ENCODE measurements around the gene FGF19. TPM values are rescaled to one million over a fixed set of nuclear protein-coding genes. Genes with fewer than 3 reads are reported as not detected.
A peak's percentile ranks its signal among the peaks of the same experiment; 100 is the strongest.

The FGF19 gene
- total RNA-seq, 1 experiment from 2014 or later: not detected

GRCh38 chr11:69683764-69684333 is 20.0 kb downstream of the FGF19 start:
- Histone ChIP-seq H3K27ac (ENCODE audit: low read length) (no peak overlapping the region), H3K4me3 (ENCODE audit: low read length) (no peak overlapping the region), H3F3A (ENCODE audit: low read length, unreplicated experiment) (peaks cover 4% of the 10 kb centered on the region), H3K4me1 (ENCODE audit: insufficient read depth, low read length) (peaks cover 22% of the 10 kb centered on the region), H2AFZ (ENCODE audit: low read length) (no peak overlapping the region), H3K79me2 (ENCODE audit: low read length) (no peaks in the 10 kb centered on the region), H3K9me2 (replicated peaks; ENCODE audit: low read length) (no peaks in the 10 kb centered on the region), H3K9ac (ENCODE audit: low read length) (no peak overlapping the region), H3K4me2 (ENCODE audit: low read length) (no peak overlapping the region), H4K20me1 (ENCODE audit: low read length) (no peaks in the 10 kb centered on the region), H3K9me3 (ENCODE audit: low read length) (no peaks in the 10 kb centered on the region), H3K27me3 (ENCODE audit: low read length) (no peaks in the 10 kb centered on the region), H3K36me3 (ENCODE audit: low read depth, low read length) (no peaks in the 10 kb centered on the region)
- POLR2A ChIA-PET (ENCODE audit: unreplicated experiment): no interaction called here
- peak; percentile 61 for ATAC-seq
- DNase-seq: peak; percentile 76
- TF ChIP-seq EZH2 (IDR thresholded peaks at IDR 0.05; ENCODE audit: low read length, unreplicated experiment) (no peak), EZH2phosphoT487 (IDR thresholded peaks at IDR 0.05; ENCODE audit: borderline replicate concordance, low read length) (no peak)
- TF ChIP-seq, protein P1, sequence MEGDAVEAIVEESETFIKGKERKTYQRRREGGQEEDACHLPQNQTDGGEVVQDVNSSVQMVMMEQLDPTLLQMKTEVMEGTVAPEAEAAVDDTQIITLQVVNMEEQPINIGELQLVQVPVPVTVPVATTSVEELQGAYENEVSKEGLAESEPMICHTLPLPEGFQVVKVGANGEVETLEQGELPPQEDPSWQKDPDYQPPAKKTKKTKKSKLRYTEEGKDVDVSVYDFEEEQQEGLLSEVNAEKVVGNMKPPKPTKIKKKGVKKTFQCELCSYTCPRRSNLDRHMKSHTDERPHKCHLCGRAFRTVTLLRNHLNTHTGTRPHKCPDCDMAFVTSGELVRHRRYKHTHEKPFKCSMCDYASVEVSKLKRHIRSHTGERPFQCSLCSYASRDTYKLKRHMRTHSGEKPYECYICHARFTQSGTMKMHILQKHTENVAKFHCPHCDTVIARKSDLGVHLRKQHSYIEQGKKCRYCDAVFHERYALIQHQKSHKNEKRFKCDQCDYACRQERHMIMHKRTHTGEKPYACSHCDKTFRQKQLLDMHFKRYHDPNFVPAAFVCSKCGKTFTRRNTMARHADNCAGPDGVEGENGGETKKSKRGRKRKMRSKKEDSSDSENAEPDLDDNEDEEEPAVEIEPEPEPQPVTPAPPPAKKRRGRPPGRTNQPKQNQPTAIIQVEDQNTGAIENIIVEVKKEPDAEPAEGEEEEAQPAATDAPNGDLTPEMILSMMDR (conservative IDR thresholded peaks at IDR 0.05; ENCODE audit: low read depth, low read length): peak; percentile 87
- intact Hi-C loops (cut with micrococcal nuclease): loop anchor here (2.0 kb wide), 1 partner anchor 205 kb away; no protein-coding TSS in a partner anchor
- CTCF ChIA-PET: interaction anchor here (0.6 to 1.0 kb wide), 5 partner anchors 12 to 116 kb away, joined by 3 to 7 read pairs (median 3); no protein-coding TSS in a partner anchor
- BruUV-seq (replicated peaks): no TSS peak

DNA sequence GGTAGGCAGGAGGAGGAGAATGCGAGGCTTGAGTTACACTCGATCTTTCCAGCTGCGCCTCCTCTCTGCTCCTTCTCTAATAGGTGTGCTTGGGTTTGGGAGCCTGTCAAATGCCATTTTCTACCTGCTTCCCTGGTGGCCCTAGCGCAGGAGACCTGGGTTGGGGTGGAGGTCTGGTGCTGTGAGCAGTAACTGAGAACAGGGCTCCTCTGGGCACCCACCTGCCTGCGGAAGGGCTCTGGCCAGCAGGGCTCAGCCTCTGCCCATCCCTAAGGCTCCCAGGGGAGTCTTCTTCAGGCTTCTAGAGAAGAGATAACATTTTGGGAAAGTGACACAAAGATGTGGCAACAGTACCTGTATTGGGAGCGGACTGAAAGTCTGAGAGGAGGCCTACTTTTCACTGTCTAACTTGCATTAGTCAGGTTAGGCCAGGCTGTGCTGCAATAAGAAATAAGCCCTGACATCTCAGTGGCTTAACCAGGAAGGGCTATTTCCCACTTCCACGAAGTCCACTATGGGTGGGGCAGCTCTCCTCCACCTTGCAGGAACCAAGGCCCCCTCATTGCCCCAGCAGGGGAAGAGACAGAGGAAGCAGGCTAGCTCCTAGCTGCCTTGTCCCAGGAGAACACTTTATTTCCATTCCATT is 21.0 kb downstream of the FGF19 start:
- Histone ChIP-seq H3K4me1 (ENCODE audit: insufficient read depth, low read length) (peaks cover 14% of the 10 kb centered on the region), H3K4me3 (ENCODE audit: low read length) (no peak overlapping the region), H3K27ac (ENCODE audit: low read length) (no peak overlapping the region), H3K36me3 (ENCODE audit: low read depth, low read length) (no peaks in the 10 kb centered on the region), H3K9me2 (replicated peaks; ENCODE audit: low read length) (no peaks in the 10 kb centered on the region), H2AFZ (ENCODE audit: low read length) (peak overlapping the region; percentile 56; the same call in 1 of the 2 replicates), H3K9me3 (ENCODE audit: low read length) (no peaks in the 10 kb centered on the region), H3K4me2 (ENCODE audit: low read length) (peak overlapping the region; percentile 37; the same call in 1 of the 2 replicates), H3F3A (ENCODE audit: low read length, unreplicated experiment) (peaks cover 4% of the 10 kb centered on the region), H3K79me2 (ENCODE audit: low read length) (no peaks in the 10 kb centered on the region), H3K27me3 (ENCODE audit: low read length) (no peaks in the 10 kb centered on the region), H3K9ac (ENCODE audit: low read length) (no peak overlapping the region), H4K20me1 (ENCODE audit: low read length) (no peaks in the 10 kb centered on the region)
- no peak for ATAC-seq
- POLR2A ChIA-PET (ENCODE audit: unreplicated experiment): no interaction called here
- CTCF ChIA-PET: no interaction called here
- TF ChIP-seq EZH2 (IDR thresholded peaks at IDR 0.05; ENCODE audit: low read length, unreplicated experiment) (no peak), EZH2phosphoT487 (IDR thresholded peaks at IDR 0.05; ENCODE audit: borderline replicate concordance, low read length) (no peak)
- TF ChIP-seq, protein P1 (conservative IDR thresholded peaks at IDR 0.05; ENCODE audit: low read depth, low read length): no peak
- no peak for DNase-seq
- no TSS peak for BruUV-seq (replicated peaks)
- intact Hi-C loops (cut with micrococcal nuclease): no loop called here

DNA sequence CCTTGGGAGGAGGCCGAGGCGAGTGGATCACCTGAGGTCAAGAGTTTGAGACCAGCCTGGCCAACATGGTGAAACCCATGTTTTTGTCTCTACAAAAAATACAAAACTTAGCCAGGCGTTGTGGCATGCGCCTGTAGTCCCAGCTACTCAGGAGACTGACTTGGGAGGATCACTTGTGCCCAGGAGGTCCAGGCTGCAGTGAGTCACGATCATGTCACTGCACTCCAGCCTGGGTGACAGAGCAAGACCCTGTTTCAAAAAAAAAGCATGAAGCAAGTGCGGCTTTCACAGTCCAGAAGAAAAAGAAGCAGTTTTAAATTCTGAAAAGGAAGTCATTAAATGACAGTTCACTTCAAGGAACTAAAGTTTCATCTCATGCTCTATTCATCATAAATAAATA is 21.6 kb downstream of the FGF19 start:
- CTCF ChIA-PET: interaction anchor here (0.7 kb wide), 1 partner anchor 14 kb away, joined by 4 read pairs; no protein-coding TSS in a partner anchor
- DNase-seq: peak; percentile 62
- Histone ChIP-seq H3K36me3 (ENCODE audit: low read depth, low read length) (no peaks in the 10 kb centered on the region), H3K9me3 (ENCODE audit: low read length) (no peaks in the 10 kb centered on the region), H3F3A (ENCODE audit: low read length, unreplicated experiment) (peaks cover 4% of the 10 kb centered on the region), H3K27me3 (ENCODE audit: low read length) (no peaks in the 10 kb centered on the region), H3K4me1 (ENCODE audit: insufficient read depth, low read length) (peaks cover 14% of the 10 kb centered on the region), H3K79me2 (ENCODE audit: low read length) (no peaks in the 10 kb centered on the region), H3K9me2 (replicated peaks; ENCODE audit: low read length) (no peaks in the 10 kb centered on the region), H2AFZ (ENCODE audit: low read length) (peak overlapping the region; percentile 56; the same call in 1 of the 2 replicates), H3K27ac (ENCODE audit: low read length) (0 out of 2 replicates have a peak overlapping the region, but pooled peaks have one; percentile 10), H3K9ac (ENCODE audit: low read length) (no peak overlapping the region), H3K4me3 (ENCODE audit: low read length) (no peak overlapping the region), H4K20me1 (ENCODE audit: low read length) (no peaks in the 10 kb centered on the region), H3K4me2 (ENCODE audit: low read length) (peak overlapping the region; percentile 37)
- BruUV-seq (replicated peaks): no TSS peak
- no peak for TF ChIP-seq EZH2phosphoT487 (IDR thresholded peaks at IDR 0.05; ENCODE audit: borderline replicate concordance, low read length)
- POLR2A ChIA-PET (ENCODE audit: unreplicated experiment): no interaction called here
- intact Hi-C loops (cut with micrococcal nuclease): no loop called here
- peak; percentile 52 for ATAC-seq
